ENCODE data around the gene SLC35F5. TPM values are rescaled to one million over a fixed set of nuclear protein-coding genes. Genes with fewer than 3 reads are reported as not detected.
A peak's percentile ranks its signal among the peaks of the same experiment; 100 is the strongest.

Gene SLC35F5
- total and polyA plus RNA-seq, 10 of the 15 experiments (the other 5 are each of a cell fraction or from before 2014, with no cell fraction given), result 1.8 to 31.3 (median 16.5) TPM

DNA sequence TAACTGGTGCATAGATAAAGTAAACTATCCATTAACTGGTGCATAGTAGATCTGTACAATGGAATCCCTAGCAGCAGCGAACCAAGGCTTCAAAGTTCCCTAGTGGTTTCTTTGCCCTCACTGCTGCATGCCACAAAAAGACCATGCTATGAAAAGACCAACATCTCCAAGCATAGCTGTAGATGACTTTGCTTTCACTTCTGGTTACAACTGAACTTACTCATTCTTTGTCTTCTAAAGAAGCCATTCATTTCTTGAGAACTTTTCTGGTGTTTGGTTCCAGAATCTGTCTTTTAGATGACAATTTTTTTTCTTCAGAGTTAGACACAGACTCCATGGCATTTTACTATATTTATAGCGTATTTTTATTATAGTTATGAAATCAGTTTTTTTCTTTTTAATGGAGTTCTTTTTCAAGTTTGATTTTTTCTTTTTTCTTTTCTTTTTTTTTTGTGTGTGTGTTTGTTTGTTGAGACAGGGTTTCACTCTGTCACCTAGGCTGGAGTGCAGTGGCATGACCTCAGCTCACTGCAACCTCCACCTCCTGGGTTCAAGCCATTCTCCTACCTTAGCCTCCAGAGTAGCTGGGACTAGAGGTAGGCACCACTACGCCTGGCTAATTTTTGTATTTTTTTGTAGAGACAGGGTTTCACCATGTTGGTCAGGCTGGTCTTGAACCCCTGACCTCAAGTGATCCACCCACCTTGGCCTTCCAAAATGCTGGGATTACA is 63.6 kb downstream of the SLC35F5 start (continued):
- TF ChIP-seq, protein P1, sequence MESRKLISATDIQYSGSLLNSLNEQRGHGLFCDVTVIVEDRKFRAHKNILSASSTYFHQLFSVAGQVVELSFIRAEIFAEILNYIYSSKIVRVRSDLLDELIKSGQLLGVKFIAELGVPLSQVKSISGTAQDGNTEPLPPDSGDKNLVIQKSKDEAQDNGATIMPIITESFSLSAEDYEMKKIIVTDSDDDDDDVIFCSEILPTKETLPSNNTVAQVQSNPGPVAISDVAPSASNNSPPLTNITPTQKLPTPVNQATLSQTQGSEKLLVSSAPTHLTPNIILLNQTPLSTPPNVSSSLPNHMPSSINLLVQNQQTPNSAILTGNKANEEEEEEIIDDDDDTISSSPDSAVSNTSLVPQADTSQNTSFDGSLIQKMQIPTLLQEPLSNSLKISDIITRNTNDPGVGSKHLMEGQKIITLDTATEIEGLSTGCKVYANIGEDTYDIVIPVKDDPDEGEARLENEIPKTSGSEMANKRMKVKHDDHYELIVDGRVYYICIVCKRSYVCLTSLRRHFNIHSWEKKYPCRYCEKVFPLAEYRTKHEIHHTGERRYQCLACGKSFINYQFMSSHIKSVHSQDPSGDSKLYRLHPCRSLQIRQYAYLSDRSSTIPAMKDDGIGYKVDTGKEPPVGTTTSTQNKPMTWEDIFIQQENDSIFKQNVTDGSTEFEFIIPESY (IDR thresholded peaks at IDR 0.05), result no peak
- TF ChIP-seq SREBF1 (IDR thresholded peaks at IDR 0.05; ENCODE audit: low read length) (no peak), YY1 (IDR thresholded peaks at IDR 0.05; ENCODE audit: low read depth, low read length) (0 out of 2 replicates have a peak, but pooled peaks have one; percentile 21), PAX5 (IDR thresholded peaks at IDR 0.05; ENCODE audit: borderline replicate concordance, low read depth, low read length) (peak; percentile 67; the same call in 1 of the 2 replicates), SUPT20H (IDR thresholded peaks at IDR 0.05; ENCODE audit: borderline replicate concordance, control insufficient read depth, low read depth, low read length) (no peak), RAD51 (IDR thresholded peaks at IDR 0.05) (no peak), BCL11A (IDR thresholded peaks at IDR 0.05; ENCODE audit: low read depth, low read length) (0 out of 2 replicates have a peak, but pooled peaks have one; percentile 71), ZSCAN29 (IDR thresholded peaks at IDR 0.05) (no peak), NR2C2 (IDR thresholded peaks at IDR 0.05; ENCODE audit: borderline replicate concordance, control insufficient read depth, insufficient read length, low read depth) (no peak), CBFB (IDR thresholded peaks at IDR 0.05; ENCODE audit: low read depth) (0 out of 2 replicates have a peak, but pooled peaks have one; percentile 43), RBBP5 (conservative IDR thresholded peaks at IDR 0.05) (no peak), MEF2B (IDR thresholded peaks at IDR 0.05; ENCODE audit: partially characterized antibody, poor library complexity, severe bottlenecking) (peak; percentile 47), CREB1 (IDR thresholded peaks at IDR 0.05; ENCODE audit: low read depth) (0 out of 2 replicates have a peak, but pooled peaks have one; percentile 25), POU2F2 (IDR thresholded peaks at IDR 0.05; ENCODE audit: borderline replicate concordance, low read depth, low read length) (peak; percentile 54; the same call in 1 of the 3 replicates), BMI1 (IDR thresholded peaks at IDR 0.05; ENCODE audit: borderline replicate concordance) (no peak), EGR1 (IDR thresholded peaks at IDR 0.05; ENCODE audit: borderline replicate concordance in 1 of 2, low read depth in 2 of 2, low read length in 2 of 2) (no peak), FOS (IDR thresholded peaks at IDR 0.05; ENCODE audit: borderline replicate concordance, extremely low read depth, insufficient read length) (no peak)
- TF ChIP-seq, protein P2, sequence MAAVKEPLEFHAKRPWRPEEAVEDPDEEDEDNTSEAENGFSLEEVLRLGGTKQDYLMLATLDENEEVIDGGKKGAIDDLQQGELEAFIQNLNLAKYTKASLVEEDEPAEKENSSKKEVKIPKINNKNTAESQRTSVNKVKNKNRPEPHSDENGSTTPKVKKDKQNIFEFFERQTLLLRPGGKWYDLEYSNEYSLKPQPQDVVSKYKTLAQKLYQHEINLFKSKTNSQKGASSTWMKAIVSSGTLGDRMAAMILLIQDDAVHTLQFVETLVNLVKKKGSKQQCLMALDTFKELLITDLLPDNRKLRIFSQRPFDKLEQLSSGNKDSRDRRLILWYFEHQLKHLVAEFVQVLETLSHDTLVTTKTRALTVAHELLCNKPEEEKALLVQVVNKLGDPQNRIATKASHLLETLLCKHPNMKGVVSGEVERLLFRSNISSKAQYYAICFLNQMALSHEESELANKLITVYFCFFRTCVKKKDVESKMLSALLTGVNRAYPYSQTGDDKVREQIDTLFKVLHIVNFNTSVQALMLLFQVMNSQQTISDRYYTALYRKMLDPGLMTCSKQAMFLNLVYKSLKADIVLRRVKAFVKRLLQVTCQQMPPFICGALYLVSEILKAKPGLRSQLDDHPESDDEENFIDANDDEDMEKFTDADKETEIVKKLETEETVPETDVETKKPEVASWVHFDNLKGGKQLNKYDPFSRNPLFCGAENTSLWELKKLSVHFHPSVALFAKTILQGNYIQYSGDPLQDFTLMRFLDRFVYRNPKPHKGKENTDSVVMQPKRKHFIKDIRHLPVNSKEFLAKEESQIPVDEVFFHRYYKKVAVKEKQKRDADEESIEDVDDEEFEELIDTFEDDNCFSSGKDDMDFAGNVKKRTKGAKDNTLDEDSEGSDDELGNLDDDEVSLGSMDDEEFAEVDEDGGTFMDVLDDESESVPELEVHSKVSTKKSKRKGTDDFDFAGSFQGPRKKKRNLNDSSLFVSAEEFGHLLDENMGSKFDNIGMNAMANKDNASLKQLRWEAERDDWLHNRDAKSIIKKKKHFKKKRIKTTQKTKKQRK (IDR thresholded peaks at IDR 0.05; ENCODE audit: low read depth, low read length), result no peak
- TF ChIP-seq, protein P3, sequence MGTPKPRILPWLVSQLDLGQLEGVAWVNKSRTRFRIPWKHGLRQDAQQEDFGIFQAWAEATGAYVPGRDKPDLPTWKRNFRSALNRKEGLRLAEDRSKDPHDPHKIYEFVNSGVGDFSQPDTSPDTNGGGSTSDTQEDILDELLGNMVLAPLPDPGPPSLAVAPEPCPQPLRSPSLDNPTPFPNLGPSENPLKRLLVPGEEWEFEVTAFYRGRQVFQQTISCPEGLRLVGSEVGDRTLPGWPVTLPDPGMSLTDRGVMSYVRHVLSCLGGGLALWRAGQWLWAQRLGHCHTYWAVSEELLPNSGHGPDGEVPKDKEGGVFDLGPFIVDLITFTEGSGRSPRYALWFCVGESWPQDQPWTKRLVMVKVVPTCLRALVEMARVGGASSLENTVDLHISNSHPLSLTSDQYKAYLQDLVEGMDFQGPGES (IDR thresholded peaks at IDR 0.05), result no peak
- TF ChIP-seq, protein P4, sequence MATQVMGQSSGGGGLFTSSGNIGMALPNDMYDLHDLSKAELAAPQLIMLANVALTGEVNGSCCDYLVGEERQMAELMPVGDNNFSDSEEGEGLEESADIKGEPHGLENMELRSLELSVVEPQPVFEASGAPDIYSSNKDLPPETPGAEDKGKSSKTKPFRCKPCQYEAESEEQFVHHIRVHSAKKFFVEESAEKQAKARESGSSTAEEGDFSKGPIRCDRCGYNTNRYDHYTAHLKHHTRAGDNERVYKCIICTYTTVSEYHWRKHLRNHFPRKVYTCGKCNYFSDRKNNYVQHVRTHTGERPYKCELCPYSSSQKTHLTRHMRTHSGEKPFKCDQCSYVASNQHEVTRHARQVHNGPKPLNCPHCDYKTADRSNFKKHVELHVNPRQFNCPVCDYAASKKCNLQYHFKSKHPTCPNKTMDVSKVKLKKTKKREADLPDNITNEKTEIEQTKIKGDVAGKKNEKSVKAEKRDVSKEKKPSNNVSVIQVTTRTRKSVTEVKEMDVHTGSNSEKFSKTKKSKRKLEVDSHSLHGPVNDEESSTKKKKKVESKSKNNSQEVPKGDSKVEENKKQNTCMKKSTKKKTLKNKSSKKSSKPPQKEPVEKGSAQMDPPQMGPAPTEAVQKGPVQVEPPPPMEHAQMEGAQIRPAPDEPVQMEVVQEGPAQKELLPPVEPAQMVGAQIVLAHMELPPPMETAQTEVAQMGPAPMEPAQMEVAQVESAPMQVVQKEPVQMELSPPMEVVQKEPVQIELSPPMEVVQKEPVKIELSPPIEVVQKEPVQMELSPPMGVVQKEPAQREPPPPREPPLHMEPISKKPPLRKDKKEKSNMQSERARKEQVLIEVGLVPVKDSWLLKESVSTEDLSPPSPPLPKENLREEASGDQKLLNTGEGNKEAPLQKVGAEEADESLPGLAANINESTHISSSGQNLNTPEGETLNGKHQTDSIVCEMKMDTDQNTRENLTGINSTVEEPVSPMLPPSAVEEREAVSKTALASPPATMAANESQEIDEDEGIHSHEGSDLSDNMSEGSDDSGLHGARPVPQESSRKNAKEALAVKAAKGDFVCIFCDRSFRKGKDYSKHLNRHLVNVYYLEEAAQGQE (IDR thresholded peaks at IDR 0.05; ENCODE audit: low read depth, low read length), result no peak

Measured in GM12878 (cell line).